Hepatocyte (in vitro differentiated cells): Measurements from ENCODE around the gene ZFPM1.

Experiments
- CTCF ChIP-seq: fragments of 200-600 bp; sonication (generic); IDR thresholded peaks from 2 replicates; pipeline ENCODE4 v1.5.1; 2016; ENCODE audit warnings: antibody characterized with exemption, mild to moderate bottlenecking; ENCODE audit not compliant: poor library complexity
- EZH2 ChIP-seq: fragments of 200-600 bp; sonication (generic); IDR thresholded peaks from 2 replicates; pipeline ENCODE4 v1.6.1; 2016; ENCODE audit warnings: antibody characterized with exemption, mild to moderate bottlenecking, borderline replicate concordance
- EZH2phosphoT487 ChIP-seq: fragments of 200-600 bp; sonication (generic); IDR thresholded peaks from one replicate; pipeline ENCODE4 v1.6.1; 2018; ENCODE audit warnings: antibody characterized with exemption, mild to moderate bottlenecking, low read depth, moderate library complexity; ENCODE audit not compliant: unreplicated experiment, severe bottlenecking

- TF ChIP-seq CTCF (no peak), EZH2 (no peak), EZH2phosphoT487 (no peak)
These were observed 30.2 kb downstream of the ZFPM1 start for GRCh38 chr16:88483392-88483641.
